ENCODE data around the gene CYBA.

Gene CYBA

GRCh38 chr16:88643644-88643932, 7.3 kb downstream of the CYBA start:
- DNase-seq: no peak

GRCh38 chr16:88642881-88643643, 7.8 kb downstream of the CYBA start:
- DNase-seq: no peak

- DNase-seq: no peak
These were observed 10.2 kb downstream of the CYBA start for GRCh38 chr16:88640498-88641247.

- DNase-seq: no peak
These were observed 10.8 kb downstream of the CYBA start for GRCh38 chr16:88640039-88640495.

GRCh38 chr16:88639231-88640038, 11.4 kb downstream of the CYBA start:
- no peak for DNase-seq

- no peak for DNase-seq
These were observed 12.3 kb downstream of the CYBA start, which contains the start of gene IL17C for GRCh38 chr16:88638323-88639230. Gene IL17C, plus strand, starts transcription at chr16:88638572. Its CDS starts 70 bp downstream, at chr16:88638642.

- DNase-seq: no peak
These were observed 14.2 kb downstream of the CYBA start for GRCh38 chr16:88636488-88637265.

GRCh38 chr16:88635671-88636319, 15.1 kb downstream of the CYBA start:
- DNase-seq: no peak

GRCh38 chr16:88634994-88635670, 15.7 kb downstream of the CYBA start:
- DNase-seq: peak in 1 of 3 donors; percentile 13

GRCh38 chr16:88634141-88634993, 16.5 kb downstream of the CYBA start:
- peak; percentile 93 to 95 (median 95) for DNase-seq

- DNase-seq: peak; percentile 81 to 88 (median 83)
These were observed 17.1 kb downstream of the CYBA start for GRCh38 chr16:88633684-88634140.

GRCh38 chr16:88632587-88632930, 18.3 kb downstream of the CYBA start:
- no peak for DNase-seq

- no peak for DNase-seq
These were observed 18.8 kb downstream of the CYBA start for GRCh38 chr16:88631920-88632586.

GRCh38 chr16:88631384-88631783, 19.5 kb downstream of the CYBA start:
- peak in 1 of 3 donors; percentile 15 for DNase-seq

- DNase-seq: no peak
These were observed 19.9 kb downstream of the CYBA start for GRCh38 chr16:88630941-88631340.

GRCh38 chr16:88630433-88630832, 20.4 kb downstream of the CYBA start:
- no peak for DNase-seq

GRCh38 chr16:88629835-88630234, 21.0 kb downstream of the CYBA start:
- DNase-seq: no peak

- DNase-seq: peak; percentile 29 to 55 (median 33)
These were observed 22.3 kb downstream of the CYBA start for GRCh38 chr16:88628512-88628974.

Measured in suppressor macrophage treated with lipopolysaccharide for 1 hour (primary cell).